Neuronal stem cell (in vitro differentiated cells): ENCODE measurements around the gene MIPEP.

Experiments
- DNase-seq: peaks from one replicate; pipeline ENCODE4 v3.0.0-alpha.2; 2013; ENCODE audit warnings: low spot score
- H2AFZ ChIP-seq: one replicate; pipeline ENCODE4 v1.6.1; 2013; ENCODE audit warnings: mild to moderate bottlenecking, low read length, inconsistent platforms
- H2AK5ac ChIP-seq: 2 replicates; pipeline ENCODE4 v1.6.1; 2013; ENCODE audit warnings: low read depth, mild to moderate bottlenecking, inconsistent platforms, low read length, moderate library complexity, mixed read lengths
- H2BK120ac ChIP-seq: 2 replicates; pipeline ENCODE4 v1.6.1; 2013; ENCODE audit warnings: low read depth, mild to moderate bottlenecking, inconsistent platforms, low read length, moderate library complexity, mixed read lengths
- H2BK12ac ChIP-seq: one replicate; pipeline ENCODE4 v1.6.1; 2013; ENCODE audit warnings: low read length, inconsistent platforms
- H2BK15ac ChIP-seq: 2 replicates; pipeline ENCODE4 v1.6.1; 2013; ENCODE audit warnings: mild to moderate bottlenecking, low read length, inconsistent platforms, mixed read lengths
- H2BK5ac ChIP-seq: one replicate; pipeline ENCODE4 v1.6.1; 2013; ENCODE audit warnings: inconsistent platforms, mild to moderate bottlenecking, low read length, moderate library complexity
- H3K14ac ChIP-seq: one replicate; pipeline ENCODE4 v1.6.1; 2013; ENCODE audit warnings: low read length, inconsistent platforms
- H3K18ac ChIP-seq: 2 replicates; pipeline ENCODE4 v1.6.1; 2013; ENCODE audit warnings: low read length, inconsistent platforms
- H3K23ac ChIP-seq: 2 replicates; pipeline ENCODE4 v1.6.1; 2013; ENCODE audit warnings: low read depth, mild to moderate bottlenecking, mixed read lengths, low read length, inconsistent platforms; ENCODE audit not compliant: poor library complexity
- H3K27ac ChIP-seq: replicated peaks from 3 replicates; pipeline ENCODE4 v1.5.1; 2013; ENCODE audit warnings: low read length, inconsistent platforms
- H3K27me3 ChIP-seq, 3 experiments: 2 replicates each; pipeline ENCODE4 v1.6.1; 2013; ENCODE audit warnings: low read length in 3 of 3, mild to moderate bottlenecking in 2 of 3, inconsistent platforms in 1 of 3, low read depth in 1 of 3, mixed read lengths in 1 of 3, moderate library complexity in 1 of 3; ENCODE audit not compliant: control insufficient read depth in 3 of 3, insufficient read depth in 3 of 3
- H3K36me3 ChIP-seq, 2 donors: replicated peaks in 1 of 2; 2 replicates each; pipeline ENCODE4 v1.6.1; 2013; ENCODE audit warnings: low read length in 2 of 2; ENCODE audit not compliant: control insufficient read depth in 2 of 2, insufficient read depth in 2 of 2
- H3K4ac ChIP-seq: 2 replicates; pipeline ENCODE4 v1.6.1; 2013; ENCODE audit warnings: inconsistent platforms, mild to moderate bottlenecking, low read length, moderate library complexity
- H3K4me1 ChIP-seq, 2 donors: 1 replicate in 1 of 2; 2 replicates in 1 of 2; pipeline ENCODE4 v1.6.1; 2013; ENCODE audit warnings: low read length in 2 of 2, low read depth in 1 of 2; ENCODE audit not compliant: control insufficient read depth in 2 of 2, insufficient read depth in 1 of 2
- H3K4me2 ChIP-seq: one replicate; pipeline ENCODE4 v1.6.1; 2013; ENCODE audit warnings: mild to moderate bottlenecking, low read length, inconsistent platforms; ENCODE audit not compliant: insufficient read depth, poor library complexity, severe bottlenecking
- H3K4me3 ChIP-seq, 2 donors: 2 replicates each; pipeline ENCODE4 v1.5.1; 2013; ENCODE audit warnings: low read length in 2 of 2, mild to moderate bottlenecking in 2 of 2, inconsistent platforms in 1 of 2, moderate library complexity in 1 of 2
- H3K79me1 ChIP-seq: one replicate; pipeline ENCODE4 v1.6.1; 2013; ENCODE audit warnings: low read depth, mild to moderate bottlenecking, inconsistent platforms, low read length, moderate library complexity
- H3K9ac ChIP-seq: one replicate; pipeline ENCODE4 v1.6.1; 2013; ENCODE audit warnings: mild to moderate bottlenecking, low read depth, low read length, inconsistent platforms; ENCODE audit not compliant: poor library complexity
- H3K9me3 ChIP-seq, 2 donors: replicated peaks in 1 of 2; 2 replicates each; pipeline versions ENCODE3 to v1.6.1; 2013; ENCODE audit warnings: low read length in 2 of 2, mild to moderate bottlenecking in 2 of 2, inconsistent platforms in 1 of 2, low read depth in 1 of 2, mixed read lengths in 1 of 2, moderate library complexity in 1 of 2; ENCODE audit not compliant: control insufficient read depth in 2 of 2, insufficient read depth in 1 of 2
- H4K8ac ChIP-seq: one replicate; pipeline ENCODE4 v1.6.1; 2013; ENCODE audit warnings: low read depth, mild to moderate bottlenecking, inconsistent platforms, low read length, moderate library complexity
- H4K91ac ChIP-seq: one replicate; pipeline ENCODE4 v1.6.1; 2013; ENCODE audit warnings: low read length, low read depth, mild to moderate bottlenecking, inconsistent platforms; ENCODE audit not compliant: poor library complexity
- WGBS, 2 donors: extraction: QIAGEN DNeasy Blood & Tissue Kit; methylation state at CpG; one replicate each; pipeline ENCODE4 v1.1.7; 2013; ENCODE audit warnings: missing lambda C conversion rate in 2 of 2, mixed read lengths in 1 of 2; ENCODE audit not compliant: insufficient read length in 2 of 2, insufficient replicate concordance in 1 of 2; ENCODE audit errors: extremely low coverage in 2 of 2; 5-methylcytosine and 5-hydroxymethylcytosine counted together

The MIPEP gene

GRCh38 chr13:23915308-23915707 lies 26.1 kb upstream of the MIPEP start:
- Histone ChIP-seq H4K8ac (no peak overlapping the region), H3K9me3 (peaks cover 0 to 2% of the 10 kb centered on the region in 2 donors), H3K27ac (no peak overlapping the region), H3K9ac (no peak overlapping the region), H2AFZ (no peak overlapping the region), H3K79me1 (no peaks in the 10 kb centered on the region), H3K23ac (no peak overlapping the region), H3K18ac (no peak overlapping the region), H2BK12ac (no peak overlapping the region), H3K4me3 (no peak overlapping the region), H2BK15ac (no peak overlapping the region), H2AK5ac (no peak overlapping the region), H3K4me1 (no peaks in the 10 kb centered on the region), H3K14ac (no peak overlapping the region), H3K4me2 (no peak overlapping the region), H3K36me3 (no peaks in the 10 kb centered on the region), H2BK5ac (no peak overlapping the region), H3K27me3 (peaks cover 0 to 2% (median 0%) of the 10 kb centered on the region in 3 experiments), H4K91ac (no peak overlapping the region), H2BK120ac (no peak overlapping the region), H3K4ac (no peak overlapping the region)
- no CpG with 5 or more reads among the region's 3 CpGs for WGBS, 2 donors
- DNase-seq, result no peak

- H3K14ac ChIP-seq, result no peak overlapping the region
- H2BK5ac ChIP-seq, result no peak overlapping the region
- no peak overlapping the region for H3K18ac ChIP-seq
- no CpG with 5 or more reads among the region's 1 CpG for WGBS, 2 donors
- no peaks in the 10 kb centered on the region for H3K9me3 ChIP-seq
- H3K27ac ChIP-seq, result no peak overlapping the region
- H3K36me3 ChIP-seq, result no peaks in the 10 kb centered on the region
- H2BK120ac ChIP-seq, result no peak overlapping the region
- no peak overlapping the region for H4K91ac ChIP-seq
- H3K4ac ChIP-seq, result no peak overlapping the region
- H2BK15ac ChIP-seq, result no peak overlapping the region
- H3K9ac ChIP-seq, result no peak overlapping the region
- no peak for DNase-seq
- H2AFZ ChIP-seq, result no peak overlapping the region
- no peak overlapping the region for H3K23ac ChIP-seq
- H3K27me3 ChIP-seq, result no peaks in the 10 kb centered on the region
- no peak overlapping the region for H4K8ac ChIP-seq
- H2AK5ac ChIP-seq, result no peak overlapping the region
- H3K79me1 ChIP-seq, result no peaks in the 10 kb centered on the region
- no peak overlapping the region for H3K4me2 ChIP-seq
- H2BK12ac ChIP-seq, result no peak overlapping the region
- H3K4me3 ChIP-seq, result no peak overlapping the region
- H3K4me1 ChIP-seq, result no peaks in the 10 kb centered on the region
Observed at GRCh38 chr13:23912469-23912868, 23.3 kb upstream of the MIPEP start.

GRCh38 chr13:23909606-23910005 lies 20.4 kb upstream of the MIPEP start:
- H2BK5ac ChIP-seq, result no peak overlapping the region
- H3K18ac ChIP-seq, result no peak overlapping the region
- H3K4me2 ChIP-seq, result no peak overlapping the region
- H4K91ac ChIP-seq, result no peak overlapping the region
- no peak overlapping the region for H3K23ac ChIP-seq
- H2BK12ac ChIP-seq, result no peak overlapping the region
- no peak overlapping the region for H3K27ac ChIP-seq
- no peaks in the 10 kb centered on the region for H3K27me3 ChIP-seq
- H2AK5ac ChIP-seq, result no peak overlapping the region
- H4K8ac ChIP-seq, result no peak overlapping the region
- no peak overlapping the region for H3K14ac ChIP-seq
- H3K4me3 ChIP-seq, result no peak overlapping the region
- H3K9ac ChIP-seq, result no peak overlapping the region
- no peak overlapping the region for H2BK120ac ChIP-seq
- no peak for DNase-seq
- H3K4me1 ChIP-seq, result no peaks in the 10 kb centered on the region
- H2BK15ac ChIP-seq, result no peak overlapping the region
- no peak overlapping the region for H3K4ac ChIP-seq
- no peaks in the 10 kb centered on the region for H3K9me3 ChIP-seq
- no peak overlapping the region for H2AFZ ChIP-seq
- no peaks in the 10 kb centered on the region for H3K36me3 ChIP-seq
- H3K79me1 ChIP-seq, result no peaks in the 10 kb centered on the region

- no CpG with 5 or more reads among the region's 2 CpGs for WGBS, 2 donors
- Histone ChIP-seq H3K27ac (no peak overlapping the region), H3K9ac (no peak overlapping the region), H3K79me1 (no peaks in the 10 kb centered on the region), H3K4me2 (no peak overlapping the region), H2BK120ac (no peak overlapping the region), H4K91ac (no peak overlapping the region), H4K8ac (no peak overlapping the region), H3K9me3 (no peaks in the 10 kb centered on the region), H3K14ac (no peak overlapping the region), H3K4me3 (no peak overlapping the region), H3K23ac (no peak overlapping the region), H3K27me3 (peaks cover 0 to 8% (median 0%) of the 10 kb centered on the region in 3 experiments), H2BK12ac (no peak overlapping the region), H3K36me3 (no peaks in the 10 kb centered on the region), H2AFZ (peak overlapping the region; percentile 18), H3K4ac (no peak overlapping the region), H3K4me1 (no peaks in the 10 kb centered on the region), H2AK5ac (no peak overlapping the region), H2BK15ac (no peak overlapping the region), H3K18ac (no peak overlapping the region), H2BK5ac (no peak overlapping the region)
- no peak for DNase-seq
Observed at GRCh38 chr13:23905766-23906165, 16.6 kb upstream of the MIPEP start.
